ENCODE data around the gene LYZL2. TPM values are rescaled to one million over a fixed set of nuclear protein-coding genes. Genes with fewer than 3 reads are reported as not detected.
A peak's percentile ranks its signal among the peaks of the same experiment; 100 is the strongest.
"Not testable (repeated sequence)": the region's sequence is repeated elsewhere in the genome, so short reads cannot be mapped to it uniquely, and the experiment has no call there.

The LYZL2 gene
- total RNA-seq: not detected

DNA sequence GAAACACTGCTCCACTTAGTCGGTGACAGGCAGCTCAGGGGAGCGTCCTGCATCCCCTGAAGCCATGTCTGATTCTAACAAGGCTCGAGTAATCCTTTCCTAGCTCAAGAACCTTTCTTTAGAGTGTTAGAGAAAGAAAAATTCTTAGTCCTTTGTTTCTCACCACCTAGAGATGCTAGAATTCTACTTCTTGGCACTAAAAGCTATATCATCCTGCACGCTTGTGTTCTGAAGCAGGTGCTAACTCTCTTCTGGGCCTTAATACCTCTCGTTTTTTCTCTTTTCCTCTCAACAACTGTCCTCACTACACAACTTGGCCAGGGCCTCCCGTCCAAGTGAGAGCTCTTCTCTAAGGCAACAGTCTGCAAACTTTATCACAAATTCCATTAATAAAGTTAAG lies at the start of gene LYZL2:
Gene LYZL2, minus strand, starts transcription at position 101 of the 400 bp plus-strand sequence. CDS start 2,838 bp downstream, outside the sequence.
- Mint-ChIP-seq H3K36me3 (ENCODE audit: low read depth) (no peaks in the 10 kb centered on the region), H3K27ac (no peak within 1 kb of the TSS), H3K9me3 (no peaks in the 10 kb centered on the region), H3K4me3 (no peak within 1 kb of the TSS), H3K27me3 (peaks cover 15% of the 10 kb centered on the region), H3K4me1 (no peaks in the 10 kb centered on the region)
- DNase-seq: no peak
- ChIA-PET CTCF (interaction anchor here (0.5 to 3.1 kb wide), 2 partner anchors 9 to 636 kb away, joined by 3 to 15 read pairs; no protein-coding TSS in a partner anchor), POLR2A (interaction anchor here (0.6 kb wide), 1 partner anchor 1377 kb away, joined by 6 read pairs; no protein-coding TSS in a partner anchor)

DNA sequence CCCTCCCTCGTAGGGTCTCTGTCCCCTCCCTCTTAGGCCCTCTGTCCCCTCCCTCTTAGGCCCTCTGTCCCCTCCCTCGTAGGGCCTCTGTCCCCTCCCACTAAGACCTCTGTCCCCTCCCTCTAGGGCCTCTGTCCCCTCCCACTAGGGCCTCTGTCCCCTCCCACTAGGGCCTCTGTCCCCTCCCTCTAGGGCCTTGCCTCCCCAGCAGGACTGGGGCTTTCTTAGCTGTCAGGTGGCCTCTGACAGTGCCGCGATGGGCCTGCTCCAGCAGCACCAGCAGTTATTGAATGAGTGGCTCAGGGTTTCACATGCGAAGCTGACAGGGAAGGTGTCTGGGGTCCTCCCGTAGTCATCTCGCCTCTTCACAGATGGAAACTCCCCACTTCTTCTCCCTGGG lies 48.1 kb upstream of the LYZL2 start:
- H3K36me3 Mint-ChIP-seq (ENCODE audit: low read depth): peaks cover 11% of the 10 kb centered on the region
- H3K4me3 Mint-ChIP-seq, POLR2A ChIA-PET, H3K9me3 Mint-ChIP-seq, CTCF ChIA-PET, DNase-seq, H3K27ac Mint-ChIP-seq, H3K27me3 Mint-ChIP-seq: not testable (repeated sequence)
- peaks cover 12% of the 10 kb centered on the region for H3K4me1 Mint-ChIP-seq

DNA sequence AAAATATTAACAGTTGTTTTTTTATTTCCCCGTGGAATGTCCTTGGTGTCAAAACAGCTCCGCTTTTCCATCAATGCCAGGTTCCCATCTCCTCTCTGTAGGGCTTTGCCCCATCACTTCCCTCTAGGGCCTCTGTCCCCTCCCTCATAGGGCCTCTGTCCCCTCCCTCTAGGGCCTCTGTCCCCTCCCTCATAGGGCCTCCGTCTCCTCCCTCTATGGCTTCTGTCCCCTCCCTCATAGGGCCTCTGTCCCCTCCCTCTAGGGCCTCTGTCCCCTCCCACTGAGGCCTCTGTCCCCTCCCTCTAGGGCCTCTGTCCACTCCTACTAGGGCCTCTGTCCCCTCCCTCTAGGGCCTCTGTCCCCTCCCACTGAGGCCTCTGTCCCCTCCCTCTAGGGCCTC lies 47.6 kb upstream of the LYZL2 start:
- CTCF ChIA-PET: not testable (repeated sequence)

DNA sequence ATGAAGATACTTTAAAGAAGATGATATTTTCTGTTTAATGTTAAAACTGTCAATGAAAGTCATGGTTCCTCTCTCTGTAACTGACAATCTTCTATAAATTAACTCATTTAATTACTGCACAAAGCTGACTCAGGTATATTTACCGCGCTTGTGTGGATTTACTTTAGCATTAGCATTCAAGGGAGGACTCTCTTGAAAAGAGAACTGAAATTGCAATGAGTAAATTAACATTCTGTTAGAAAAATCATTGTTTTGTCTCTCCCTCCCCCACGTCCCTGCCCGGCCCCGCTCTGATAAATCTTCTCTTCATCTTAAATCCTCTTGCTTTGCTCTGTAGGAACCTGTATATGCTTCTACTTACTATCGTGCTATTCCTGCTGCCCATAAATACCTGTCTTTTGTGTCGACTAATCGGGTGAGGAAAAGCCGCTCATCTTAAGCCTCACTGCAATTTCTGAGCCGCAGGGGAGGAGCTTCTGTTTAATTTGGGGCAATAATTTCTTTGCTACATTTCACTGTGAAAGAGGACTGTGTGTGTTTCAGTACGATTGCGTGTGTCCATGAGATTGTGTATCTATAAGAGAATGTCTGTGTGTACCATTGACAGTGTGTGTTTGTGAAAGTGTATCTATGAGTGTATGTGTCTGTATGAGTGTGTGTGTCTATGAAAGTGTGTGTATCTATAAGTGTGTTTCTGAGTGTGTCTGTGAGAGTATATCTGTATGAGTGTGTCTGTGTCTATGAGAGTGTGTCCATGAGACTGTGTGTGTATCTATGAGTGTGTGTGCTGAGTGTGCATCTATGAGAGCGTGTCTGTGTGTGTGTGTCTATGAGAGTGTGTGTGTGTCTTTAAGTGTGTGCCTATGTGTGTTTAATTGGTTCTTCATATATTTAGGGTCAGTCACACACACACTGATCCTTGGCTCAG lies 46.5 kb upstream of the LYZL2 start:
- DNase-seq: no peak
- H3K27ac Mint-ChIP-seq: no peak overlapping the region
- CTCF ChIA-PET: no interaction called here
- peaks cover 8% of the 10 kb centered on the region for H3K9me3 Mint-ChIP-seq
- POLR2A ChIA-PET: no interaction called here
- H3K4me1 Mint-ChIP-seq: peaks cover 6% of the 10 kb centered on the region
- H3K27me3 Mint-ChIP-seq: peaks cover 1% of the 10 kb centered on the region
- H3K4me3 Mint-ChIP-seq: no peak overlapping the region
- peaks cover 11% of the 10 kb centered on the region for H3K36me3 Mint-ChIP-seq (ENCODE audit: low read depth)

More for the DNA sequence above, 47.6 kb upstream of the LYZL2 start:
- H3K27ac Mint-ChIP-seq, H3K9me3 Mint-ChIP-seq, H3K4me3 Mint-ChIP-seq, H3K27me3 Mint-ChIP-seq, H3K4me1 Mint-ChIP-seq, DNase-seq, POLR2A ChIA-PET: not testable (repeated sequence)
- peaks cover 11% of the 10 kb centered on the region for H3K36me3 Mint-ChIP-seq (ENCODE audit: low read depth)

DNA sequence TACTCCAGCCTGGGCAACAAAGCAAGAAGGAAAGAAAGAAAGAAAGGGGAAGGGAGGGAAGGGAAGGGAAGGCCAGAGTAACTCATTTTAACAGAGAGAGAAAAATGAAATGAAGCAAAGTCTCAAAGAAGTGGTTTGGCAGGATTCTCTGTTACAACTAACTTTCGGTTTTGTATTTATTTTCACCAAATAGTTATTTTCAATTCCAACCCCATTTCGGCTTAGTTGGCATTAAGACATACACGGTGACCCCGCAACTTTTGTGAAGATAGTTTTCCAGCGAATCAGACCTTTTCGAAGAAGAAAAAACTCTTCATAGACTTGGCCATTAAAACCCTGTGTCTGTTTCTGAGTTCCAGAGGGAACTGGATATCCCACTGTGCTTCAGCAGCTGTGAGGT lies 45.2 kb upstream of the LYZL2 start:
- Mint-ChIP-seq H3K4me1 (peaks cover 13% of the 10 kb centered on the region), H3K27ac (no peak overlapping the region), H3K27me3 (peaks cover 4% of the 10 kb centered on the region), H3K4me3 (no peak overlapping the region), H3K36me3 (ENCODE audit: low read depth) (peaks cover 3% of the 10 kb centered on the region), H3K9me3 (peaks cover under 1% of the 10 kb centered on the region)
- no peak for DNase-seq
- ChIA-PET CTCF (interaction anchor here (1.1 kb wide), 1 partner anchor 35 kb away, joined by 4 read pairs; no protein-coding TSS in a partner anchor), POLR2A (no interaction called here)

DNA sequence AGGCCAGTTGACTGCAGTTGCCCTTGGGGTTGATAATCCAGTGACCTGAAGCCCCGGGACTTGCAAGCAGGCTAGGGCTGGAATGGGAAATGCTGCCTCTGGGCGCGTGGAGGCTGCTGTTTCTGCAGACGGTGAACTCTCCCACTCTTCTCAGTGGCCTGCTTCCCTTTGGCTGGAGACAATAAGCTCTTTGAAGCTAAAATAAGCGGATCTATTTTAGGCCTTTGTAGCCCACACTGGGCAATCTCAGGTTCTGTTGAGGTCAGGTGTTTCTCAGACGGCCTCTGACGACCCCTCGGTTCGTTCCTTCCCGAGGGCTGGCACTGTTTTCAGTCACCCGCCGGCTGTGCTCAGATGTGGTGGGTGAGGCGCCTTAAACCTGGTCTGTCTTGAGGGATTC lies 43.7 kb upstream of the LYZL2 start:
- H3K9me3 Mint-ChIP-seq; POLR2A ChIA-PET; H3K27me3 Mint-ChIP-seq; H3K27ac Mint-ChIP-seq; H3K4me3 Mint-ChIP-seq; H3K36me3 Mint-ChIP-seq (ENCODE audit: low read depth); DNase-seq; CTCF ChIA-PET: not testable (repeated sequence)
- H3K4me1 Mint-ChIP-seq: peaks cover 13% of the 10 kb centered on the region

DNA sequence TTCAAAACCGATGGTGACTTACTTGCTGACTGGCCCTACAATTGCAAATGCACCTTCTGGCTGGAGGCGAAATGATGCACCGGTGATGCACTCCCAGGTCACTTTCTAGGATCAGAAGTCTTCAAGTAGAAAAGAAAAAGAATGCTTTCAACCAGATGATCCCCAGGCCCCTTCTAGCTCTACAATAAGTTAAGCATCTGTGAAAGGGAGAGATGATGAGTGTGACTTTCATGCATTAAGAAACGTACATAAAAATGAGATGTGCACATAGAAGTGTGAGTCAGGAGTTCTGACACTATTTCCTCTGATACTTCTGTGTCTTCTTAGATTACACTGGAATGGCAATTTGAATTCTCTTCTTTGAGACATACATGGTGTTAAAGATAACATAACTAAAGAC lies 42.8 kb upstream of the LYZL2 start:
- H3K4me3 Mint-ChIP-seq; H3K27me3 Mint-ChIP-seq; DNase-seq; H3K27ac Mint-ChIP-seq; H3K9me3 Mint-ChIP-seq; H3K36me3 Mint-ChIP-seq (ENCODE audit: low read depth); POLR2A ChIA-PET: not testable (repeated sequence)
- CTCF ChIA-PET: interaction anchor here (2.8 kb wide), 1 partner anchor 32 kb away, joined by 13 read pairs; no protein-coding TSS in a partner anchor
- peaks cover 13% of the 10 kb centered on the region for H3K4me1 Mint-ChIP-seq

DNA sequence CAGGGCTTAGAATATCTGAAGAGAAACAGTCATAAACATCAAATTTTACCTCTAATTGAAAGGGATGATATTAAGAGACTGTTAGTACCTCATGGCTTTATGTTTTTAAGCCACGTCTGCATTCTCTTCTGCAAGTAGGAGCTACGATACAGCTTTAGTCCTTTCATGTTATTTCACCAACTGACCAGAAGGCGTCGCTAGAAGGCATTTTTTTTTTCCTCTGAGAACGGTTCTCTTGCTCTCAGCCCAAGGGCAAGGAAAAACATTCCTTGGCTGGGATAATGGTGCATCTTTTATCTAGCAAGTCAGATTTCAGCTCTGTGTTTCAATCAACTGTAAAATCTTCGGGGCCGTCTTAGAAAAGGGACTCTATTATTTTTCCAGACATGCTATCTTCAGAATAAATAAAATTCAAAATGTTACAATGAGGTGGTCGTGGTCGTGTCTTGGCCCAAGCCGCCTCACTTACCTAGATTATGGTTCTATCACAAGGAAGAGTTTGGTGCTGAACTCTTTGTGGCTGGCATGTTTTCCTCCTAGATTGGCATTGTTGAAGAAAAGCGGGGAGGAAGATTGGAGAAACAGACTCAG lies 41.6 kb upstream of the LYZL2 start:
- H3K4me3 Mint-ChIP-seq: peak overlapping the region; percentile 52
- peaks cover 9% of the 10 kb centered on the region for H3K27me3 Mint-ChIP-seq
- DNase-seq: peak; percentile 47
- no peak overlapping the region for H3K27ac Mint-ChIP-seq
- H3K9me3 Mint-ChIP-seq: no peaks in the 10 kb centered on the region
- H3K4me1 Mint-ChIP-seq: peaks cover 13% of the 10 kb centered on the region
- POLR2A ChIA-PET: interaction anchor here (0.6 to 0.7 kb wide), 2 partner anchors 31 to 93 kb away, joined by 3 to 4 read pairs; no protein-coding TSS in a partner anchor
- H3K36me3 Mint-ChIP-seq (ENCODE audit: low read depth): no peaks in the 10 kb centered on the region
- CTCF ChIA-PET: interaction anchor here (0.6 to 2.9 kb wide), 15 partner anchors 10 to 1023 kb away, joined by 3 to 14 read pairs (median 3); no protein-coding TSS in a partner anchor

DNA sequence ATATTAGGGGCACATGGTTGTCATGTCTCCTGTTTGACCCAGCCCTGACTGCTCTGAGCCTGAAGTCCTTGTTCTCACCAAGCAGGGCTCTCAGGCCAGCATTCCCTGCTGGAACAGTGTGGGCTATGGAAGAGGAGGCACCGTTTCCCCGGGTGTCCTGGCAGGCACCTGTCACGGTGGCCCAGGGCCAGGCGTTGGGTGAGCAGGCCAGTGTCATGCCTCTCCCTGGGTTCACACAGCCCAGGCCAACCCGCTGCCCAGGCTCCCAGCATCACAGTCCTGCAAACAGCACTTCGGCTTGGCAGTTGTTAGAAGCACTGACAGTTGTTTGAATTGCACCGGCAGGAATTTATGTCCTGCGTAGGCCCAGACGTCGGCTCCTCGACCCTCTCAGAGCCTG lies 38.4 kb upstream of the LYZL2 start:
- CTCF ChIA-PET; H3K27ac Mint-ChIP-seq; POLR2A ChIA-PET; H3K36me3 Mint-ChIP-seq (ENCODE audit: low read depth); H3K9me3 Mint-ChIP-seq; DNase-seq; H3K4me3 Mint-ChIP-seq: not testable (repeated sequence)
- peaks cover 10% of the 10 kb centered on the region for H3K4me1 Mint-ChIP-seq
- peaks cover 11% of the 10 kb centered on the region for H3K27me3 Mint-ChIP-seq

DNA sequence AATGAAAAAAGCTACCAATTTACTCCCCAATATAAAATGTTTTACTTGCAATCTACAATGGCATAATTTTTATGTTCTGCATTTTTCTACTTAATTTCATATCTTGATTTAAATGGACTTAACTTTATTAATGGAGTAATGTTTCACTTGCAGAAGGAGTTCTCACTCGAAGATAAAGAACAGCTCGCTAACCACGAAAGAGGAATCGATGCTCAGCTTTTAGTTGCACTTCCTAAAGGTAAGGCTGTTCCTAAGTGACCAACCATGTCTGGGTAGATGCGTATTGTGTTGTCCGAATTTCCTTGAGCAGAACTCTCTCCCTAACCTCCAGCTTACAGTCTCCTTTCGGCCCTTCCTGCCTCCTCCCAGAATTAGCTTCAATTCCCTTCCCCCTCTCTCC lies 33.9 kb upstream of the LYZL2 start:
- H3K27me3 Mint-ChIP-seq: peaks cover 17% of the 10 kb centered on the region
- POLR2A ChIA-PET; CTCF ChIA-PET; DNase-seq; H3K9me3 Mint-ChIP-seq; H3K36me3 Mint-ChIP-seq (ENCODE audit: low read depth); H3K4me1 Mint-ChIP-seq; H3K4me3 Mint-ChIP-seq; H3K27ac Mint-ChIP-seq: not testable (repeated sequence)

DNA sequence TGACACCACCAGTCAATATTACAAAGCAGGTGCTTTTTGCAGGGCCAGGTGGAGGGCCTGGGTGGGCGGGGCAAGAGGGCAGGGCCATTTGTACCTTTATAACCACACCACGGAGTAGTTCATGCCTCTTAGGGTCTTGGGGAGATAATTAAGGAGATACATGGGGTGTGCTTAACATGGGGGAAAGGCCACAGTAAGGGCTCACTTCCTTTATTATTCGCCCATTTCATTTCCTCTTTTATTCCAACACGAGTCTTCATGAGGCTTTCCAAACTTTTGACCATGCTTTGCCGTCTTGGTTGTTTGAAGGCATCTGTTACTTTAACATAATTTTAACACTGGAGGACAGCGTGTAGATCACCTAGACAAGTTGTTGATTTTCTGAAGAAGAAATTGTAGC lies 33.3 kb upstream of the LYZL2 start:
- Mint-ChIP-seq H3K4me3 (no peak overlapping the region), H3K9me3 (no peaks in the 10 kb centered on the region), H3K27me3 (peaks cover 21% of the 10 kb centered on the region), H3K4me1 (no peaks in the 10 kb centered on the region), H3K27ac (no peak overlapping the region), H3K36me3 (ENCODE audit: low read depth) (no peaks in the 10 kb centered on the region)
- no peak for DNase-seq
- POLR2A ChIA-PET: no interaction called here
- CTCF ChIA-PET: no interaction called here

DNA sequence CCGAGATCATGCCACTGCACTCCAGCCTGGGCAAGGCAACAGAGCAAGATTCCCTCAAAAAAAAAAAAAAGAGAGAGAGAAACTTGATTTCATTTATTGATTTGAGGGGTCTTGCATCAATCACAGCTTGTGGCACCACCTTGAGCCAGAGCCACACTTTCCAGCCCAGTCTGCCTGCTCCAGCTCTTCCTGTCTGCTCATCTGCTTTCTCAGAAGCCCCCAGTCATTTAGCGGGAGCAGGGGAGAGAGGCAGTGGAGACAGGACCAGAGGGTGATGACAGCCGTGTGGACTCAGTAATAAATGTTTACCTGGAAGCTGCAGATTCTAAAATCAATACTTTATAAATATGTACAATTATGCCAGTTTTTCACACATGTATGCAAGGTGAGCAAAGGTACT lies 30.8 kb upstream of the LYZL2 start:
- H3K4me3 Mint-ChIP-seq; H3K27ac Mint-ChIP-seq; H3K4me1 Mint-ChIP-seq; POLR2A ChIA-PET; H3K36me3 Mint-ChIP-seq (ENCODE audit: low read depth); DNase-seq; H3K9me3 Mint-ChIP-seq: not testable (repeated sequence)
- peaks cover 45% of the 10 kb centered on the region for H3K27me3 Mint-ChIP-seq
- CTCF ChIA-PET: interaction anchor here (0.7 to 3.2 kb wide), 3 partner anchors 10 to 240 kb away, joined by 3 to 14 read pairs (median 7); no protein-coding TSS in a partner anchor

DNA sequence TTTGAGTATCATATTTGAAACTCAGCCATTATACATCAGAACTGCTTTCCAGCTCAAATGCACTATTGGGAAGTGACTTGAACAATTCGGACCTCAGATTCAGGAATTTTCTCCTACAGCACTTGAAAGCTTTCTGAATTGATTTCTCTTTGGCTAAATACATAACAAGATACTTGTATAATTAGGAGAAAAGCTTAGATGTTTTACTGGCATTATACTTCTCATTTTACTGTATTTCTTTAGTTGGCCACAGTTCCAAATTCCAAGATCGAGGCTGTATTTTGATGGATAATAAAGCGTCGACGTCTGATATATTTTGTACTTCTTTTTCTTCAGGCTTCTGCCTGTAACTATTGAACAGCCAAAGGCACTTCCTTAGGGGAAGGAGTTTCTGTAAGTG lies 26.7 kb upstream of the LYZL2 start:
- ChIA-PET CTCF (interaction anchor here (1.4 kb wide), 1 partner anchor 11 kb away, joined by 3 read pairs; no protein-coding TSS in a partner anchor), POLR2A (no interaction called here)
- Mint-ChIP-seq H3K9me3 (no peaks in the 10 kb centered on the region), H3K4me3 (no peak overlapping the region), H3K27me3 (peaks cover 54% of the 10 kb centered on the region), H3K4me1 (no peaks in the 10 kb centered on the region), H3K36me3 (ENCODE audit: low read depth) (no peaks in the 10 kb centered on the region), H3K27ac (no peak overlapping the region)
- no peak for DNase-seq

Measured in activated CD4-positive, alpha-beta T cell treated with anti-CD3 and anti-CD28 coated beads, Interleukin-2, amount 10 ng/mL, durations not matched to agents 7 days and 5 days (primary cell).